ENCODE data around the gene LUZP2. TPM values are rescaled to one million over a fixed set of nuclear protein-coding genes. Genes with fewer than 3 reads are reported as not detected.

LUZP2 gene
- total and polyA plus RNA-seq, 12 donors: 11.2 to 72.0 (median 20.6) TPM

DNA sequence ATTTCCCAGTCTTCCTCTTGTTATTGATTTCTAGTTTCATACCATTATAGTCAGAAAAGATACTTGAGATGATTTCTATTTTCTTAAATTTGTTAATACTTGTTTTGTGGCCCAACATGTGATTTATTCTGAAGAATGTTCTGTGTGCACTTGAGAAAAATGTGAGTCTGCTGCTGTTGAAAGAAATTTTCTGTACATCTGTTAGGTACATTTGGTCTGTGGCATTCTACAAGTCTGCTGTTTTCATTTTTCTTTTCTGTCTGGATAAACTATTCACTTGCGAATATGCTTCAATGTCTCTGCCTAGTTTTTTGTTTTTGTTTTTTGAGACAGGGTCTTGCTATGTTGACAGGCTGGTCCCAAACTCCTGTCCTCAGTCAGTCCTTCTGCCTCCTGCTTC lies 26.4 kb upstream of the LUZP2 start:
- intact Hi-C loops (cut with DNase I): no loop called here
- 84 to 100% (median 93%) methylated on average over 1 of the region's 1 CpG for WGBS, 4 donors
- Histone ChIP-seq H3K4me3 (no peak overlapping the region), H3K36me3 (replicated peaks in 1 of 2) (no peaks in the 10 kb centered on the region), H3K9me3 (replicated peaks in 1 of 3) (no peaks in the 10 kb centered on the region), H3K27me3 (no peaks in the 10 kb centered on the region), H3K27ac (no peak overlapping the region), H3K4me1 (replicated peaks in 1 of 2) (peaks cover 0 to 3% of the 10 kb centered on the region in 2 donors)
- no peak for TF ChIP-seq POLR2A (IDR thresholded peaks at IDR 0.05)
- TF ChIP-seq, protein P1, sequence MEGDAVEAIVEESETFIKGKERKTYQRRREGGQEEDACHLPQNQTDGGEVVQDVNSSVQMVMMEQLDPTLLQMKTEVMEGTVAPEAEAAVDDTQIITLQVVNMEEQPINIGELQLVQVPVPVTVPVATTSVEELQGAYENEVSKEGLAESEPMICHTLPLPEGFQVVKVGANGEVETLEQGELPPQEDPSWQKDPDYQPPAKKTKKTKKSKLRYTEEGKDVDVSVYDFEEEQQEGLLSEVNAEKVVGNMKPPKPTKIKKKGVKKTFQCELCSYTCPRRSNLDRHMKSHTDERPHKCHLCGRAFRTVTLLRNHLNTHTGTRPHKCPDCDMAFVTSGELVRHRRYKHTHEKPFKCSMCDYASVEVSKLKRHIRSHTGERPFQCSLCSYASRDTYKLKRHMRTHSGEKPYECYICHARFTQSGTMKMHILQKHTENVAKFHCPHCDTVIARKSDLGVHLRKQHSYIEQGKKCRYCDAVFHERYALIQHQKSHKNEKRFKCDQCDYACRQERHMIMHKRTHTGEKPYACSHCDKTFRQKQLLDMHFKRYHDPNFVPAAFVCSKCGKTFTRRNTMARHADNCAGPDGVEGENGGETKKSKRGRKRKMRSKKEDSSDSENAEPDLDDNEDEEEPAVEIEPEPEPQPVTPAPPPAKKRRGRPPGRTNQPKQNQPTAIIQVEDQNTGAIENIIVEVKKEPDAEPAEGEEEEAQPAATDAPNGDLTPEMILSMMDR (IDR thresholded peaks at IDR 0.05): no peak
- no peak for DNase-seq

- Histone ChIP-seq H3K4me1 (replicated peaks in 1 of 2) (peaks cover 0 to 3% of the 10 kb centered on the region in 2 donors), H3K4me3 (no peak overlapping the region), H3K36me3 (replicated peaks in 1 of 2) (no peaks in the 10 kb centered on the region), H3K9me3 (replicated peaks in 1 of 3) (no peaks in the 10 kb centered on the region), H3K27me3 (no peaks in the 10 kb centered on the region), H3K27ac (no peak overlapping the region)
- no peak for TF ChIP-seq POLR2A (IDR thresholded peaks at IDR 0.05)
- TF ChIP-seq, protein P1 (IDR thresholded peaks at IDR 0.05): no peak
- DNase-seq: no peak
- WGBS, 4 donors: 0 to 39% (median 30%) methylated on average over 2 of the region's 2 CpGs
- intact Hi-C loops (cut with DNase I): no loop called here
Observed at GRCh38 chr11:24471084-24471483, 25.8 kb upstream of the LUZP2 start.

DNA sequence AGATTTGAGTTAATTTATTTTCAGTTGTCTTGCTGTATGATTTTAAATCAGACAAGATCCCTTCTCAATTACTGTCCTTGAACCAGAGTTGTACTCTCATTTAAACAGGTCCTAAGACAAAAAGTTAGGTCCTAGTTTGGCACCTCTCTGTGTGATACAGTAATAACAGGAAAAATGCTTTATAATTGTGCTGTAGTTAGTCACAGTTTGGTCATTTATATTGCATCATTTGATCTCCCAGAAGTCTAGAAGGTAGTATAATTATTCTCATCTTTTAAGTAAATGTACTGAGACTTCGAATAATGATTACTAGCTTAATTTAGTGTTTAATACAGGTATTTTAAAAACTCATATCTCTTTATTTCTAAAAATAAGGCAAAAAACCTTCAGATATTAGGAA lies 18.1 kb upstream of the LUZP2 start:
- Histone ChIP-seq H3K9me3 (replicated peaks in 1 of 3) (no peaks in the 10 kb centered on the region), H3K27ac (no peak overlapping the region), H3K4me1 (replicated peaks in 1 of 2) (peaks cover 0 to 3% of the 10 kb centered on the region in 2 donors), H3K36me3 (replicated peaks in 1 of 2) (no peaks in the 10 kb centered on the region), H3K4me3 (no peak overlapping the region), H3K27me3 (no peaks in the 10 kb centered on the region)
- intact Hi-C loops (cut with DNase I): no loop called here
- DNase-seq: no peak
- TF ChIP-seq, protein P1 (IDR thresholded peaks at IDR 0.05): no peak
- no peak for TF ChIP-seq POLR2A (IDR thresholded peaks at IDR 0.05)
- 89 to 95% (median 94%) methylated on average over 1 of the region's 1 CpG for WGBS, 4 donors

DNA sequence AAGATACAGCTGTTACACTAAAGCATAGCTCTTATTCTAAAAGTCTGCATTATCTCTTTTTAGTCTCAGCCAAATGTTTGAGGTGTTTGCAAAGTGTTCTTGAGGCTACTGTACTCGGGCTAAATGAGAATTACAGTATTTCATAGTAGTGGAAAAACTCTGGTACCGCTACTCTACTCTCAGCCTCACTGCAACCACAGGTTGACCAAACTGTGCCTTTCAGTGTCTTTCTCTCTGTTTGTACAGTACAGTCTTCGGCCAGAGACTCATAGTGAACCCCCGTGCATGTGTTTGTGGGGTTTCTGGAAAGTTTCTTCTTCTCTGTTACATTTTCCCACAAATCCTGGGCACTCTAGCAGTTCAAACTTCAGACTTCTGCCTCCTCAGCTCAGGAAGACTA lies 7.4 kb upstream of the LUZP2 start:
- H3K4me3 ChIP-seq: no peak overlapping the region
- WGBS, 4 donors: 79 to 92% (median 83%) methylated on average over 4 of the region's 4 CpGs
- TF ChIP-seq POLR2A (IDR thresholded peaks at IDR 0.05): no peak
- TF ChIP-seq, protein P1 (IDR thresholded peaks at IDR 0.05): no peak
- no peak overlapping the region for H3K27ac ChIP-seq
- DNase-seq: no peak
- intact Hi-C loops (cut with DNase I): no loop called here
- H3K27me3 ChIP-seq: no peaks in the 10 kb centered on the region
- H3K36me3 ChIP-seq (replicated peaks in 1 of 2): no peaks in the 10 kb centered on the region
- no peaks in the 10 kb centered on the region for H3K4me1 ChIP-seq (replicated peaks in 1 of 2)
- H3K9me3 ChIP-seq (replicated peaks in 1 of 3): no peaks in the 10 kb centered on the region

Measured in adrenal gland (tissue), 12 donors.